Measurements from ENCODE around the gene NCBP2L.

The NCBP2L gene

DNA sequence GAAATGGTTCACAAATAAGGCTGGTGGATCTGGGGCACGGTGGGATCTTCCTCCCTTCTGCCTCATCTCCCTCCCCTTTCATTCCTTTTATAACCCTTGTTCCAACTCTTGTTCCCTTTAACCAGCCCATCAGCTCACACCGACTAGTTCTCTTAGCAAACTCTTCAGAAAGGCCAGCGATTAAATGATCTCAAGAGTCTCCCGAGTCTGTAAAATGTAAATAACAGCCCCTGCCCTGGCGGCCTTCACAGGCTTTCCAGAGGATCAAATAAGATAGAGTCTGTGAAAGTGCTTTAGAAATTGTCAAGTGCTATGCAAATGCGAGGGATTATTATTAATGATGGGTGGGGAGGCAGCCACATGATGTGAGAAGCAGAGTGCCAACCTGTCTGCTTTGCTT lies 29.0 kb upstream of the NCBP2L start:
- ATAC-seq (ENCODE audit: low read depth), result no peak

GRCh38 chrX:107750263-107750662 lies 27.3 kb upstream of the NCBP2L start:
- DNase-seq (ENCODE audit: low spot score) (no peak), ATAC-seq (ENCODE audit: low read depth) (no peak)
- Histone ChIP-seq H3K4me1 (ENCODE audit: insufficient read depth, poor library complexity, severe bottlenecking) (peaks cover 18% of the 10 kb centered on the region), H3K27ac (ENCODE audit: poor library complexity, severe bottlenecking) (no peak overlapping the region), H3K36me3 (ENCODE audit: low read depth) (no peaks in the 10 kb centered on the region), H3K9me3 (ENCODE audit: severe bottlenecking) (no peaks in the 10 kb centered on the region), H3K4me3 (ENCODE audit: severe bottlenecking) (no peak overlapping the region), H3K27me3 (ENCODE audit: insufficient read depth, poor library complexity, severe bottlenecking) (no peaks in the 10 kb centered on the region)
- TF ChIP-seq CTCF (IDR thresholded peaks at IDR 0.05; ENCODE audit: poor library complexity, severe bottlenecking), result no peak

More for the DNA sequence above, 29.0 kb upstream of the NCBP2L start:
- Histone ChIP-seq H3K4me3 (ENCODE audit: severe bottlenecking) (no peak overlapping the region), H3K4me1 (ENCODE audit: insufficient read depth, poor library complexity, severe bottlenecking) (peaks cover 18% of the 10 kb centered on the region), H3K9me3 (ENCODE audit: severe bottlenecking) (no peaks in the 10 kb centered on the region), H3K27ac (ENCODE audit: poor library complexity, severe bottlenecking) (peak overlapping the region; percentile 63), H3K36me3 (ENCODE audit: low read depth) (no peaks in the 10 kb centered on the region), H3K27me3 (ENCODE audit: insufficient read depth, poor library complexity, severe bottlenecking) (no peaks in the 10 kb centered on the region)
- TF ChIP-seq CTCF (IDR thresholded peaks at IDR 0.05; ENCODE audit: poor library complexity, severe bottlenecking), result no peak
- no peak for DNase-seq (ENCODE audit: low spot score)

DNA sequence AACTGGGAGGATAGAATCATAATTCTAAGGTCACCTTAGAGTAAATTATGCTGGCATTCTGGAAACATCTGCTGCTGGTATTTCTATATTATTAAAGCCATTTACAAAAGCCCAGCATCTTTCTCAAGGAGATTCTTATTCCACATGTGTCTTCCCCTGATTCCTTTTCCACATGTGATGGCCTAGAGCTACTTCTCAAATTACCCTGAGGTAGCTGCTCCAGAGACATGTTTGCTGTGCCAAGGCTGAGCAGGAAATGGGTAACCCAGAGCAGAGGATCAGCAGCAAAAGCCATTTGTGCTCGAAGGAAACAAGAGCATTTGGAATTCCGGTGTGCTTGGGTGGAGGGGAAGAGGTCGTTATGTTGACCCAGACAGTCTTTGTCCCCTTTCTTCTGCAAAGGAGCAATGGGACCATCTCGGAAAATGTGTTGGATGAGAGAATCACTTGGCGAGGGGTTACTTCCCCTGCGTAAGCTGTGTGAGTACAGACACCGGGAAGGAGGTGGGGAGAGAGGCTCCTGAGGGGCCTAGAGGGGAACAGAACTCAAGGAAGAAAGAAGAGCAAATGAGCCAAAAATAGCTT lies 26.6 kb upstream of the NCBP2L start:
- Histone ChIP-seq H3K27ac (ENCODE audit: poor library complexity, severe bottlenecking) (no peak overlapping the region), H3K4me3 (ENCODE audit: severe bottlenecking) (no peak overlapping the region), H3K9me3 (ENCODE audit: severe bottlenecking) (no peaks in the 10 kb centered on the region), H3K4me1 (ENCODE audit: insufficient read depth, poor library complexity, severe bottlenecking) (peaks cover 18% of the 10 kb centered on the region), H3K27me3 (ENCODE audit: insufficient read depth, poor library complexity, severe bottlenecking) (no peaks in the 10 kb centered on the region), H3K36me3 (ENCODE audit: low read depth) (no peaks in the 10 kb centered on the region)
- ATAC-seq (ENCODE audit: low read depth), result no peak
- no peak for DNase-seq (ENCODE audit: low spot score)
- no peak for TF ChIP-seq CTCF (IDR thresholded peaks at IDR 0.05; ENCODE audit: poor library complexity, severe bottlenecking)

- Histone ChIP-seq H3K27me3 (ENCODE audit: insufficient read depth, poor library complexity, severe bottlenecking) (no peaks in the 10 kb centered on the region), H3K36me3 (ENCODE audit: low read depth) (no peaks in the 10 kb centered on the region), H3K4me3 (ENCODE audit: severe bottlenecking) (no peak overlapping the region), H3K27ac (ENCODE audit: poor library complexity, severe bottlenecking) (no peak overlapping the region), H3K4me1 (ENCODE audit: insufficient read depth, poor library complexity, severe bottlenecking) (peaks cover 14% of the 10 kb centered on the region), H3K9me3 (ENCODE audit: severe bottlenecking) (no peaks in the 10 kb centered on the region)
- no peak for TF ChIP-seq CTCF (IDR thresholded peaks at IDR 0.05; ENCODE audit: poor library complexity, severe bottlenecking)
- DNase-seq (ENCODE audit: low spot score), result no peak
- no peak for ATAC-seq (ENCODE audit: low read depth)
Observed at GRCh38 chrX:107752043-107752442, 25.5 kb upstream of the NCBP2L start.

DNA sequence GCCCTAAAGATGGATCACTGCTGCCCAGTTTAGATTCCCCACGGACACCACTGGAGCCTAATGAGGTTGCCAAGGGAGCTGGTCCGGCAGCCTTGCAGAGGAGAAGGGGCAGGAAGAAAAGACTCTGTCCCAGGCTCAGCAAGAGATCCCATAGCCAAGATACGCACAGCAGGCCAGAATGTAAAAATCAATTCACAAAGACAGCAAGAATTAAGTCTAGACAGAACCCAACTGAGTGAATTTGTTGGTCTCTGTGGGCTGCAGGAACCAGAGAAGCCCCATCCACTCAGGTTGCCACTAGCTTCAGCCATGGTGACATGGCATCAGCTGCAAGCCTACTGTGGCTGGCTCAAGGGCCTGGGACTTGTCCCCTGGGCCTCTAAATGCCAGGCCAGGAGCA lies 24.8 kb upstream of the NCBP2L start:
- peaks cover 9% of the 10 kb centered on the region for H3K4me1 ChIP-seq (ENCODE audit: insufficient read depth, poor library complexity, severe bottlenecking)
- no peak for TF ChIP-seq CTCF (IDR thresholded peaks at IDR 0.05; ENCODE audit: poor library complexity, severe bottlenecking)
- no peak for DNase-seq (ENCODE audit: low spot score)
- H3K27me3 ChIP-seq (ENCODE audit: insufficient read depth, poor library complexity, severe bottlenecking), result no peaks in the 10 kb centered on the region
- no peak overlapping the region for H3K27ac ChIP-seq (ENCODE audit: poor library complexity, severe bottlenecking)
- ATAC-seq (ENCODE audit: low read depth), result no peak
- H3K36me3 ChIP-seq (ENCODE audit: low read depth), result no peaks in the 10 kb centered on the region
- H3K4me3 ChIP-seq (ENCODE audit: severe bottlenecking), result no peak overlapping the region
- H3K9me3 ChIP-seq (ENCODE audit: severe bottlenecking), result no peaks in the 10 kb centered on the region
